Gastroesophageal sphincter (tissue), 4 donors: ENCODE data around the gene HSPA12A. TPM values are rescaled to one million over a fixed set of nuclear protein-coding genes. Genes with fewer than 3 reads are reported as not detected.
A peak's percentile ranks its signal among the peaks of the same experiment; 100 is the strongest.

Source experiments
- ATAC-seq: fragments of 150-250 bp; one replicate; pipeline ENCODE4 v1.9.1; 2016; ENCODE audit warnings: mild to moderate bottlenecking, moderate library complexity
- H3K27ac ChIP-seq, 4 donors: fragments of 200-600 bp; sonication (generic) in 3 of 4; 1 replicate in 3 of 4; 2 replicates in 1 of 4; pipeline ENCODE4 v1.5.1; 2016 to 2019
- H3K27me3 ChIP-seq: fragments of 200-600 bp; sonication (generic); one replicate; pipeline ENCODE4 v1.5.1; 2019
- H3K36me3 ChIP-seq, 2 donors: fragments of 200-600 bp; sonication (generic); one replicate each; pipeline ENCODE4 v1.5.1; 2019; ENCODE audit warnings: control low read depth in 1 of 2
- H3K4me1 ChIP-seq, 3 donors: fragments of 200-600 bp; sonication (generic); 1 replicate in 2 of 3; 2 replicates in 1 of 3; pipeline ENCODE4 v1.5.1; 2016 to 2019; ENCODE audit warnings: control low read depth in 2 of 3
- H3K4me3 ChIP-seq, 2 donors: fragments of 200-600 bp; sonication (generic); one replicate each; pipeline ENCODE4 v1.5.1; 2019; ENCODE audit warnings: mild to moderate bottlenecking in 1 of 2, moderate library complexity in 1 of 2
- H3K9me3 ChIP-seq, 3 donors: fragments of 200-600 bp; sonication (generic); one replicate each; pipeline ENCODE4 v1.5.1; 2017 to 2019; ENCODE audit warnings: control low read depth in 2 of 3
- CTCF ChIP-seq, 4 experiments: fragments of 200-600 bp in 2 of 4; fragments of 450-650 bp in 2 of 4; sonication (generic) in 1 of 4; IDR thresholded peaks; one replicate each; pipeline ENCODE4 v1.5.1; 2017 to 2019; ENCODE audit warnings: antibody characterized with exemption in 4 of 4, mild to moderate bottlenecking in 2 of 4, moderate library complexity in 2 of 4
- EP300 ChIP-seq: sonication (generic); formaldehyde crosslinking; IDR thresholded peaks from one replicate; pipeline ENCODE4 v1.6.1; 2017; ENCODE audit warnings: antibody characterized with exemption, mild to moderate bottlenecking
- POLR2A ChIP-seq, 2 donors: fragments of 450-650 bp; IDR thresholded peaks; one replicate each; pipeline ENCODE4 v1.6.1; 2017; ENCODE audit warnings: antibody characterized with exemption in 2 of 2, mild to moderate bottlenecking in 2 of 2, moderate library complexity in 1 of 2
- POLR2AphosphoS5 ChIP-seq: sonication (generic); formaldehyde crosslinking; IDR thresholded peaks from one replicate; pipeline ENCODE4 v1.6.1; 2017; ENCODE audit warnings: antibody characterized with exemption
- WGBS, 2 donors: methylation state at CpG; one replicate each; pipeline ENCODE4 v1.1.5; 2018; ENCODE audit warnings: low coverage in 1 of 2; 5-methylcytosine and 5-hydroxymethylcytosine counted together
- total RNA-seq, 4 donors: library from RNA; depleted of rRNA; stranded (reverse); fragments of >200 nt; gene quantifications; one replicate each; pipeline ENCODE4 v1.1.0, GENCODE V29; 2016

HSPA12A gene
- total RNA-seq, 4 donors from 2014 or later: 12.3 to 26.3 (median 20.6) TPM

DNA sequence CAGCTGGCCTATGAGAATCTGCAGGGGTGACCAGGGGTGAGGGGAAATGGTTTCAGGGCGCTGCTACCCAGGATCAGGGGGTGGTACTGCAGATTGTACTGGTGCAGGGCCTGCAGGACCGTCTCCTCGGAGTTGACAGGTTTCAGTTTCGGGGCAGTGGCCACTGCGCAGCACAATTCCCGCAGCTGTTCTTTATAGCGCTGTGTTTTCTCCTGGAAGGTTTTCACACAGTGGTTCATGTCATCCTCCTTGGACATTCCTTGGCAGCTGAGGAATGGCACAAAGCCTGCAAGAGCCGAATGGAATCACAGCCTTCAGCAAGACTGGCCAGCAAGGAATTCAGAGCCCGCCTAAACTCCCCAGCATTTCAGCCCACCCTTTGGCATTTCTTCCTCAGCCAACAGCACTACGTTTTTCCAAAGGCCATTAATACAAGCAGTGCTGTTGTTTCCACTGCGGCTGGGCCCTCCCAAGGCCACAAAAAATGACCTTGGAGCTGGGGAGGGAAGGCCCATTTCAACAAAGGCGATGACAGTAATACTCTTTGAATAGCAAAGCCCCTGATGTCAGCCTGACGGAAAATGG, 76.7 kb downstream of the HSPA12A start:
- peaks cover 16% of the 10 kb centered on the region for H3K27me3 ChIP-seq
- H3K4me3 ChIP-seq: peak overlapping the region in 1 of 2 donors; percentile 32
- H3K27ac ChIP-seq: peak overlapping the region in 3 of 4 donors; percentile 15 to 63 (median 32)
- H3K4me1 ChIP-seq: peaks cover 0 to 33% (median 9%) of the 10 kb centered on the region in 3 donors
- TF ChIP-seq POLR2A (IDR thresholded peaks at IDR 0.05) (no peak), EP300 (no peak), POLR2AphosphoS5 (peak; percentile 63), CTCF (IDR thresholded peaks at IDR 0.05) (no peak)
- no peaks in the 10 kb centered on the region for H3K9me3 ChIP-seq
- no peaks in the 10 kb centered on the region for H3K36me3 ChIP-seq
- ATAC-seq: peak; percentile 76
- WGBS, 2 donors: 16 to 56% methylated on average over 2 to 9 of the region's 13 CpGs

DNA sequence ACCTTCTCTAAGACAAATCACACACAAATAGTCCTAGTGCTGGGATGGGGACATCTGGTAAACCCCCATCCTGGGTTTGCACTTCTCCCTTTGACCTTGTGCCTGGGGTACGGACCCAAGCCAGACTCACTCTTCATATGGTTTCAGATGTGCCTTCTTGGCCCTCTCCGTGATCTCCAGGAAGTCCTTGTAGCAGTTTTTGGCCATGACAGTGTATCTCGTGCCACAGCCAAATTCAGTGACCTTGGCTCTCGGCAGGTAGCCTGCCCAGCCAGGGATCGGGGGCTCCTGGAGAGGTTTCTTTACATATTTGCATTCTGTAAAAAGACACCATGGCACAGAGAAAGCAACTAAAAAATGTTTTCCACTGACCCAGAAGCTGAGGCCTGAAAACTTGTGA, 77.7 kb downstream of the HSPA12A start:
- Histone ChIP-seq H3K9me3 (no peaks in the 10 kb centered on the region), H3K4me1 (peaks cover 0 to 23% (median 3%) of the 10 kb centered on the region in 3 donors), H3K27ac (peak overlapping the region in 3 of 4 donors; percentile 14 to 63 (median 32)), H3K4me3 (no peak overlapping the region), H3K36me3 (no peaks in the 10 kb centered on the region), H3K27me3 (peaks cover 7% of the 10 kb centered on the region)
- no peak for TF ChIP-seq EP300
- no peak for TF ChIP-seq POLR2A (IDR thresholded peaks at IDR 0.05)
- no peak for TF ChIP-seq CTCF (IDR thresholded peaks at IDR 0.05)
- TF ChIP-seq POLR2AphosphoS5: no peak
- 83 to 100% methylated on average over 1 to 4 of the region's 5 CpGs for WGBS, 2 donors
- no peak for ATAC-seq

DNA sequence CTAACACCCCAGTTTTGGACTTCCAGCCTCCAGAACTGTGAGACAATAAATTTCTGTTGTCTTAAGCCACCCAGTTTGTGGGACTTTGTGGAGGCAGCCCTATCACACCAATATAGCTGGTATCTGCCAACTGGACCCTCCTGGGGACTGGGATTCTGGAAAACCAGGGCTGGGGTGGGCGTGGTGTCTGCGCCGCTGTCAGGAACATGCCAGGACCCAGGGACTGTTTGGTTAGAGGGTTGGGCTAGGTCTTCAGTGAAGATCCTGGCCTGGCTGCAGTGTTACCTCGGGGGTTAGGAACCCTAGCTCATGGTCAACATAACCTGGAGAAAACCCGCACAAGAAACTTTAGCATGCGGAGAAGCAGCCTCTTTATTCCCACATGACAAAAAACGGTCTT, 79.0 kb downstream of the HSPA12A start:
- Histone ChIP-seq H3K27ac (no peak overlapping the region), H3K36me3 (no peaks in the 10 kb centered on the region), H3K4me1 (peaks cover 0 to 23% (median 3%) of the 10 kb centered on the region in 3 donors), H3K4me3 (no peak overlapping the region), H3K9me3 (no peaks in the 10 kb centered on the region), H3K27me3 (peaks cover 1% of the 10 kb centered on the region)
- ATAC-seq: no peak
- 89 to 92% methylated on average over 2 to 5 of the region's 7 CpGs for WGBS, 2 donors
- TF ChIP-seq POLR2A (IDR thresholded peaks at IDR 0.05) (no peak), CTCF (IDR thresholded peaks at IDR 0.05) (no peak), POLR2AphosphoS5 (no peak), EP300 (no peak)

- Histone ChIP-seq H3K36me3 (no peaks in the 10 kb centered on the region), H3K9me3 (no peaks in the 10 kb centered on the region), H3K4me3 (no peak overlapping the region), H3K4me1 (peaks cover 0 to 14% (median 2%) of the 10 kb centered on the region in 3 donors), H3K27ac (no peak overlapping the region), H3K27me3 (peaks cover 7% of the 10 kb centered on the region)
- no peak for ATAC-seq
- no peak for TF ChIP-seq CTCF (IDR thresholded peaks at IDR 0.05)
- no peak for TF ChIP-seq POLR2A (IDR thresholded peaks at IDR 0.05)
- TF ChIP-seq EP300: no peak
- TF ChIP-seq POLR2AphosphoS5: no peak
- WGBS, 2 donors: 0 to 33% methylated on average over 1 to 4 of the region's 5 CpGs
These were observed 81.5 kb downstream of the HSPA12A start for GRCh38 chr10:116660860-116661259.

DNA sequence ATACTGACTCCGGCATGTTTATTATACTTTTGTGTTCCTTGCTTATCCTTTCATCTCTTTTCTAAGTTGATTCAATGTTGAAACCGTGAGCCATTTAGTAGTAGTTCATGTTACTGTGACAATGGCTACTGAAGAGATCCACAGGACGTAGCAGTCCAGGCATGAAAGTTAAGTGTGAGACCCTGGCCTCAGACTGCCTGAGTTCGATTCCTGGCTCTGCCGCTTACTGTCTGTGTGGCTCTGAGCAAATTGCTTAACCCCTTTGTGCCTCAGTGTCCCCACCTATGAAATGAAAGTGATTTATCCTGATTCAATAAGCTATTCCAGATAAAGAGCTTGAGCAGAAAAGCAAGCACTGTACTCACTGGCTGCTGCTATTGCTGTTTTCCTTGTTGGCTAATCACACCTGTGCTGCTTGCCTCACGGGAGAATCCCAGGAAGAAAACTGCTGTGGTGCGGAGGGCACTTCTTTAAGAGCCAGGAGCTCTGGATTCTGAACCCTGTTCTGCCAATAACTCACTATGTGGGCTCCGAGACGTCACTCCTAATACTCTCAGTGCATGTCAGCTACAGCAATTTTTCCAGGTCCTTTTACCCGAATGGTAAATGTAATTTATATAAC, 83.2 kb downstream of the HSPA12A start:
- WGBS, 2 donors: 71 to 75% methylated on average over 6 to 7 of the region's 10 CpGs
- Histone ChIP-seq H3K4me1 (no peaks in the 10 kb centered on the region), H3K9me3 (no peaks in the 10 kb centered on the region), H3K4me3 (no peak overlapping the region), H3K27me3 (peaks cover 13% of the 10 kb centered on the region), H3K27ac (no peak overlapping the region), H3K36me3 (no peaks in the 10 kb centered on the region)
- no peak for TF ChIP-seq CTCF (IDR thresholded peaks at IDR 0.05)
- no peak for TF ChIP-seq POLR2A (IDR thresholded peaks at IDR 0.05)
- no peak for TF ChIP-seq POLR2AphosphoS5
- TF ChIP-seq EP300: no peak
- no peak for ATAC-seq
